ENCODE data around the gene CADM2.

Gene CADM2

DNA sequence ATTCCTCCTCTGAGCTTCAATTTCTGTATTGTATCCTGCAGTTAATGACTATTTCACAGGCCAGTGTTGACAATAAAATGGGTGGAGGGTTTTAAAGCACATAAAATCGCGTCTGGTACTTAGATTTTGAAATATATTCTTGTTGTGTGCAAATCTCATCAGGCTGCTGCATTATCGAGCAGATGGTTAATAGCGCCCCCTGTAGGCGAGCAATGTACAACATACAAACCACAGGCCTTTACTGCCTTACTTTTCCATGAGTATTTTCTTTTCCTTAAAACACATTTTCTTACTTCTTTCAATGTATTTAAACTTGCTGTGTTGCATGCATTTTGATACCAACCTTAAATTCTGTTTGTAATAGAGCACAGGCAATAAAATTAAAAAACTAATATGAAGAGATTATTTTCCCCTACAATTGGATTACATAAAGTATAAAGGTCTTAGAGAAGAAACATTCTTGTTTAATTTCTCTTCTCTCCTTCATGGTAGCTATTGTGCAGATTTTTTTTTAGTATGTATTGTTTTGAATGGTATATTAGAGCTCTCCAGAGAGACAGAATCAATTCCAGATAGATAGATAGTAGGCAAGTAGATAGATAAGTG, 608.4 kb downstream of the CADM2 start:
- no peaks in the 10 kb centered on the region for H3K36me3 Mint-ChIP-seq
- ATAC-seq (replicated peaks), result peak; percentile 57 to 58
- H3K27me3 Mint-ChIP-seq, result no peaks in the 10 kb centered on the region
- H3K4me1 Mint-ChIP-seq, result no peaks in the 10 kb centered on the region
- H3K27ac Mint-ChIP-seq, result no peak overlapping the region
- no peak overlapping the region for H3K4me3 Mint-ChIP-seq
- no peak for DNase-seq
- no peaks in the 10 kb centered on the region for H3K9me3 Mint-ChIP-seq

DNA sequence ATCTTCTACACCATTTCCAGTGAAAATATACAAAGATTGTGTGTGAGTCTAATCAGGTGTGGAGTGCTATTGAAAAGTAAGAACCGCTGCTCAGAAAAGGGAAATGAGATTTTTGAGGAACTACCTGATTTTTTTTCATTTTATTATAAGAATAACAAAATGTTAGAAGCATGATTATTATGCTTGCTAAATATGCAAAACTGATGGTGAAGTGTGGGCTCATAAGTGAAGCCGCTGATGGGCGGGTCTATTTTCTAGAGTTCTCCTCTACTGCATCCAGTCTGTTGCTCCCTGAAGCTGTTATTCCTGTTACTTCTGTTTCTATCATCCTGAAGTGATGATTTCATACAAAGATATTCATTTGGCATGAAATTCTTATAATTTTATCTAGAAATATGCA, 612.0 kb downstream of the CADM2 start:
- DNase-seq, result no peak
- no peaks in the 10 kb centered on the region for H3K9me3 Mint-ChIP-seq
- no peak overlapping the region for H3K4me3 Mint-ChIP-seq
- H3K36me3 Mint-ChIP-seq, result no peaks in the 10 kb centered on the region
- no peak overlapping the region for H3K27ac Mint-ChIP-seq
- H3K27me3 Mint-ChIP-seq, result no peaks in the 10 kb centered on the region
- ATAC-seq (replicated peaks), result peak; percentile 38 to 57
- no peaks in the 10 kb centered on the region for H3K4me1 Mint-ChIP-seq

DNA sequence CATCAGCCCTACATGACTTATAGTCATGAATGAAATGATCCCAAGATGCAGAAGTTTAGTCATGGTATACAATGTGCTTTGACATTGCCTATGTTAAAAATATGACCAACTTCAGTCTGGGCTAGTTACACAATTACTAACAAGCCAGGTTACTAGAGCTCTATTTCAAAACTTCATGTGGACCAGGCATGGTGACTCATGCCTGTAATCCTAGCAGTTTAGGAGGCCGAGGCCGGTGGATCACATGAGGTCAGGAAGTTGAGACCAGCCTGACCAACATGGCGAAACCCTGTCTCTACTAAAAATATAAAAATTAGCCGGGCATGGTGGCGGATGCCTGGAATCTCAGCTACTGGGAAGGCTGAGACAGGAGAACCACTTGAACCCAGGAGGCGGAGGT, 613.0 kb downstream of the CADM2 start:
- Mint-ChIP-seq H3K9me3 (no peaks in the 10 kb centered on the region), H3K27ac (no peak overlapping the region), H3K36me3 (no peaks in the 10 kb centered on the region), H3K4me1 (no peaks in the 10 kb centered on the region), H3K4me3 (no peak overlapping the region), H3K27me3 (no peaks in the 10 kb centered on the region)
- no peak for ATAC-seq (replicated peaks)
- no peak for DNase-seq

DNA sequence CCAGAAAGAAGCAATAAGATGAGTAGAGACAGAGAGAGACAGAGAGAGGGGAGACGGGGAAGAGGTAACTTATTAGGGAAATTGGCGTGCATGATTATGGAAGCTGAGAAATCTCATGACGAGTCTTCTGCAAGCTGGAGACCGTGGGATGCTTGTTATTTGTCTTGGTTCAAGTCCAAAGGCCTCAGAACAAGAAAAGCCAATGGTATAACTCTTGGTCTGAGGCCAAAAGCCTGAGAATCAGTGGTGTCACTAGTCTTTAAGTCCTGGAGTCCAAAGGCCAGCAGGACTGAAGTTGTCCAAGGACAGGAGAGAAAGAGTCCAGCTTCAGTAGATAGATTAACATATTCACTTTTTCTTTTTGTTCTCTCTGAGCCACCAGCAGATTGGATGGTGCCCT, 613.6 kb downstream of the CADM2 start:
- ATAC-seq (replicated peaks) (no peak), DNase-seq (no peak)

DNA sequence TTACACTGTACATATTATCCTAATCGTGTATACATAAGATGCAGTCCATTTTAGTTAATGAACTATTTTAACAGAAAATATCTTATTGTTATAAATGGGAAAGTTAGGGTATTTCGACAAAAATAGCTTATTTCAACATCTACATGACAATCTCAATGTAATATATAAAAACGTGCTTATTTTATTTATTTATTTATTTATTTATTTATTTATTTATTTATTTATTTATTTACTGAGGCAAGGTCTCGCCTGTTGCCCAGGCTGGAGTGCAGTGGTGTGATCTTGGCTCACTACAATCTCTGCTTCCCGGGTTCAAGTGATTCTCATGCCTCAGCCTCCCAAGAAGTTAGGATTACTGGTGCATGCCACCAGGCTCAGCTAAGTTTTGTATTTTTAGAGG, 614.2 kb downstream of the CADM2 start:
- Mint-ChIP-seq H3K4me3 (no peak overlapping the region), H3K36me3 (no peaks in the 10 kb centered on the region), H3K9me3 (no peaks in the 10 kb centered on the region), H3K27ac (no peak overlapping the region), H3K4me1 (no peaks in the 10 kb centered on the region), H3K27me3 (no peaks in the 10 kb centered on the region)
- ATAC-seq (replicated peaks) (no peak), DNase-seq (no peak)

More for the DNA sequence above, 613.6 kb downstream of the CADM2 start:
- no peaks in the 10 kb centered on the region for H3K36me3 Mint-ChIP-seq
- no peaks in the 10 kb centered on the region for H3K4me1 Mint-ChIP-seq
- no peak overlapping the region for H3K4me3 Mint-ChIP-seq
- H3K27ac Mint-ChIP-seq, result no peak overlapping the region
- no peaks in the 10 kb centered on the region for H3K27me3 Mint-ChIP-seq
- H3K9me3 Mint-ChIP-seq, result no peaks in the 10 kb centered on the region

DNA sequence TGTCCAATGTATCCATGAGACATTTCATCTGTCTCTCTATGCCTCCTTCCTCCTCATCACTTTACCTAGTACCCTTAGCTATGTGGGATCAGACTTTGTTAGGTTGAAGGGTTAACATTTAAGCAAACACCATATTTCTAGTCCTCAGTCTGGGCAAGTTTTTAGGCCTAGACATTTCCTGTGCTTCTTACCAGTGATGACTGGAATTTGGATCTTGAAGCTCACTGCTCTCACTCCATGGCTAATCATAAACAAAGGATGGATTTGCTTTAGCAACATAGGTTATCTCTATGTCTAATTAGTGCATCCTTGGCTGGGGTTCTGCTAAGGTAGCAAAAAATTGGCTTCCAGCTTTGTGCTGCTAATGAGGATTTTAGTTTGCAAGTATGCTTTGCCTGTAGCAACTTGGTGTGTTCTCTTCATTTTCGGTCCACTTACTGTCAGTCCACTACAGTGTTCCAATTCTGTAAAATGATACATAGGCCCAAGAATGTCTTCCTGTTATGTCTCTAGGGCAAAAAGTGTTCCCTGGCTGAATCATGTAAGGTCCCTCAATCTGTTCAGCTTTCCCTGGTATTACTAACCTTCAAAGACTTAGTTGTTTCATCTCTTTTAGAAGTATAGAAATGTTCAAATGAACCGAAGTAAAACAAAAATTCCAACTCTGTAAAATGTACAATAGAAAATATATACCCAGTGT, 615.4 kb downstream of the CADM2 start:
- Mint-ChIP-seq H3K36me3 (no peaks in the 10 kb centered on the region), H3K4me1 (no peaks in the 10 kb centered on the region), H3K9me3 (no peaks in the 10 kb centered on the region), H3K27me3 (no peaks in the 10 kb centered on the region), H3K27ac (no peak overlapping the region), H3K4me3 (no peak overlapping the region)
- ATAC-seq (replicated peaks) (no peak), DNase-seq (no peak)

DNA sequence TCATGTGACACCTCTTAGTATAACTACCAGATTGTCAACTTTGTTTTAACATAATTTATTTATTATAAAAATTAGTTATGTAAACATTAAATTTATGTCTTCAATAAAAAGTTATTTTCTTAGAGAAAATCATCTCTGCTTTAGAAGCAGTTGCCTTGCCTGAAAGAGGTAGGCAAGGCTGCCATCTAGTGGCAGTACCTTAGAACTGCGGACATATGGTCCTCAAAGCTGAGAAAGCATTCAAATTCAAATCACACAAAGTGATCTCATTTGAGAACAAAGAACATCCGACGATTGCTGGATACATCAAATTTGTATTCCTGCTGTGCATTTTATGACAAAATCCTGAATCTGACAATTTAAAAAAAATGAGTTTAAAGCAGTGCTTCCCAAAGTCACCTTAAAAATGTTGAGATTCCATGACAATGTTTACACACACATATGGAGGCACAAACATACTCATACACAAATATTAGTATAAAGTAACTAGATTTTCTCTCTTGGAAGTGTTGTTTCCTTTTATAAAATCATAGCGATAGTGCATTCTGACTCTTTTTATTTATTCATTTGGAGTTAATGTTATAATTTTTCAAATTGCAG, 617.4 kb downstream of the CADM2 start:
- Mint-ChIP-seq H3K4me1 (no peaks in the 10 kb centered on the region), H3K9me3 (no peaks in the 10 kb centered on the region), H3K36me3 (no peaks in the 10 kb centered on the region), H3K27me3 (no peaks in the 10 kb centered on the region), H3K4me3 (no peak overlapping the region), H3K27ac (no peak overlapping the region)
- ATAC-seq (replicated peaks), result no peak
- DNase-seq, result peak; percentile 24

DNA sequence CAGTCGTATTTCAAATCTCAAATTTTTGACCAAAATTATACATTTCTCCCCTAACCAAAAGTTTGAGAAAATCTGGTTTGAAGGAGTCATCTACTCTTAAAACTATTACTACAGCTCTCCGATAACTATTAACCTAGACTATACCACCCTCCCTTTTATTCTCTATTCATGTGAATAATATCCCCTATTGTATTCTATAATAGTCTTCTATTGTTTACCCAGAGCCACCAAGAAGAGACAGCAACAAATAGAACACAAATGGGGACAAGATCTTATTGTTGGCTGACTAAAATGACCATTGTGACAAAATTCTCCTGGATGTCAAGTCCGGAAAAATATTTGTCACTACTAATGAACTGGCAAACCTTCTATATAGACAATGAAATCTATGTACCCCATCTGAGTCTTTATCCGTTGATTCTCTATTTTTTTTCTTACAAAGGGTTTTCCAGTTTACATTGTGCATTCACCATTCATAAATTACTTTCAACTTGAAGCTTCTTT, 618.0 kb downstream of the CADM2 start:
- H3K4me3 Mint-ChIP-seq, result no peak overlapping the region
- no peaks in the 10 kb centered on the region for H3K9me3 Mint-ChIP-seq
- H3K36me3 Mint-ChIP-seq, result no peaks in the 10 kb centered on the region
- no peaks in the 10 kb centered on the region for H3K27me3 Mint-ChIP-seq
- no peak for DNase-seq
- H3K27ac Mint-ChIP-seq, result no peak overlapping the region
- ATAC-seq (replicated peaks), result no peak
- no peaks in the 10 kb centered on the region for H3K4me1 Mint-ChIP-seq

DNA sequence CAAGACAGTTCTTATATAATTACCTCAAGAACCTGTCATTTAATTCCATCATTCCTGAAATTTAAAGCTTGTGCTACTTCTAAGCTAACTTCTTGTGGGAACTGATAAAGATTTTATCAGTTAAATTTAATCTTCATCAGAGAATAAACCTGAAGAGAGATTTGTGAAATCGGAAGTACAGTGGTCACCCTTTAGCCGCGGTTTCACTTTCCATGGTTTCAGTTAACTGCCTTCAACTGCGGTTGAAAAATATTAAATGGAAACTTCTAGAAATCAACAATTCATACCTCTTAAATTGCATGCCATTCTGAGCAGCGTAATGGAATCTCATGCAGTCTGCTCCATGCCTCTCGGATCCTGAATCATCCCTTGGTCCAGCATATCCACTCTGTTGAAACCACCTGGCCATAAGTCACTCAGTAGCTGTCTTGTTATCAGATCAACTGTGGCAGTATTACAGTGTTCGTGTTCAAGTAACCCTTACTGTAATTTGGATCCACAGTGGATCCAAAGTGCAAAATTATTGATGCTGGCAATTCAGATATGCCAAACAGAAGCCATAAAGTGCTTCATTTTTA, 626.1 kb downstream of the CADM2 start:
- H3K27ac Mint-ChIP-seq, result no peak overlapping the region
- no peaks in the 10 kb centered on the region for H3K36me3 Mint-ChIP-seq
- H3K27me3 Mint-ChIP-seq, result no peaks in the 10 kb centered on the region
- no peaks in the 10 kb centered on the region for H3K9me3 Mint-ChIP-seq
- DNase-seq (no peak), ATAC-seq (replicated peaks) (peak; percentile 56 to 71)
- no peak overlapping the region for H3K4me3 Mint-ChIP-seq
- H3K4me1 Mint-ChIP-seq, result no peaks in the 10 kb centered on the region

DNA sequence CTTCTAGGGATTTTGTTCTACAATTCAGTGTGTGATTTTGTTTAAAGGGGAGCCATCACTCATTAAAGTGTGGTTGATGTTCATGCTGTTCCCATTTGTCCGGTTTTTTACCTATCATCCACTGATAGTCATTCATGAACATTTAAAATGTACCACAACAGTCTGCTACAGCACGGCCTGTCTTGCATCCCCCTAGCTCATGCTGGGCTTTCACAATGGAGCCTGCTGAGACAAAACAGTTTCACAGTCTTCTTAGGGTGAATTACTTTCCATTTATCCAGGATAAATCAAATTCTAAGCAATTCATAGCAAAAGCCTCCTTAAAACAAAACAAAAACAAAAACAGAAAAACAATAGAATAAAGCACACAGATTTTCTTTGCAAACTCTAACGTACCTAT, 627.2 kb downstream of the CADM2 start:
- no peaks in the 10 kb centered on the region for H3K9me3 Mint-ChIP-seq

DNA sequence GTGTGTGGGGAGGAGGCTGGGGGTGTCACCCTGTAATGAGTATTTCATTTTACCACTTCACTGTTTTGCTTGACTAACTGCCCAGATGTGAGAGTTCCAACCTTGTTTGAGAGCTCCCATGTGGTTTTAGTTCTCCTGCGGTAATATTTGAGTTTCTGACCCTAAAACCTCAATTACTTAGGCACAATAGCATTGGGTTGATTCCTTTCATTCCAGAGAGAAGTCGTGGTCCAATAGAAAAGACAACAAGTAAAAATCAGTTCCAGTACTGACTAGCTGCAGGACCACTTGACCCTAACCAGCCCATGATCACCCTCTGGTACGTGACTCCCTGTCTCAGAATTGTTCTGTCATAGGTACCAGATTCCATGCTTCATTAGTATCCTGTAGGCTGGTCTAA, 630.4 kb downstream of the CADM2 start:
- Mint-ChIP-seq H3K27me3 (no peaks in the 10 kb centered on the region), H3K9me3 (no peaks in the 10 kb centered on the region), H3K36me3 (no peaks in the 10 kb centered on the region), H3K27ac (no peak overlapping the region), H3K4me3 (no peak overlapping the region), H3K4me1 (no peaks in the 10 kb centered on the region)
- ATAC-seq (replicated peaks), result peak in 1 of 2 donors; percentile 16
- DNase-seq, result no peak

More for the DNA sequence above, 627.2 kb downstream of the CADM2 start:
- no peaks in the 10 kb centered on the region for H3K36me3 Mint-ChIP-seq
- ATAC-seq (replicated peaks) (no peak), DNase-seq (no peak)
- no peak overlapping the region for H3K4me3 Mint-ChIP-seq
- no peaks in the 10 kb centered on the region for H3K4me1 Mint-ChIP-seq
- no peak overlapping the region for H3K27ac Mint-ChIP-seq
- no peaks in the 10 kb centered on the region for H3K27me3 Mint-ChIP-seq

DNA sequence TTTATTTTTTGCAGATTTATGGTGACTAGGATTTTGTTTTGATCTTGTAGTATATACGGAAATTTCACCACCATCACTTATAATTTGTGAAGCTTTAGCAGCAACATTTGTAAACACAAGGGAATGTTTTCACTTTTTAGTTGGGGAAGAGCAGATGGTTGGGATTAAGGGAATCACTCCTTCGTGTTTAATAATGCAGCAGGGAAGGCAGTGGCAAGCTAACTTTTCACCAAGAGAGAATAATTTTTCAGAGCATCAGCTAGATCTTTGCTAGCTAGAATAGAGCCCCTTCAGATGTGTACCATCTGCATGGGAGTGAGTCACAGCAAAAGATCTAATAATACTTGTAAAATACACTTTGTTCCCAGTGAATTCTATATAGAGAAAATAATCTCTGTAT, 632.7 kb downstream of the CADM2 start:
- Mint-ChIP-seq H3K27me3 (no peaks in the 10 kb centered on the region), H3K4me1 (no peaks in the 10 kb centered on the region), H3K27ac (no peak overlapping the region), H3K4me3 (no peak overlapping the region), H3K36me3 (no peaks in the 10 kb centered on the region), H3K9me3 (no peaks in the 10 kb centered on the region)
- ATAC-seq (replicated peaks) (no peak), DNase-seq (no peak)

DNA sequence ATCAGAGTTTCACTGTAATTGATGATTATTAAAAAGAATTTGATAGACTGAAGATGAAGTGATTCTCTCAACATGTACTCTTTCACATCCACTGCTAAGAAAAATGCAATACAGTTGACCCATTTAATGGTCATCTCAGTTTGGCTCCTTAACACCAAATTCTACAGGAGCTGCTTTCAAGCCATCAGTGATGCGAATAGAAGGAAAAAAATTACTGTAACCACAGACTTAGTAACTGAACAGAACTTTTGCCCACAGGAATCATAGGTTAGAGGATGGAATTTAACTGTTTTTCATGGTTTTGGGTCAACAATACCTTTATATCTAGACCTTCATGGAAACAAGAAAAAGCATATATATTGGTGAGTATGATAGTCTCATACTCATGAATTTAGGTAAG, 633.5 kb downstream of the CADM2 start:
- DNase-seq, result no peak

DNA sequence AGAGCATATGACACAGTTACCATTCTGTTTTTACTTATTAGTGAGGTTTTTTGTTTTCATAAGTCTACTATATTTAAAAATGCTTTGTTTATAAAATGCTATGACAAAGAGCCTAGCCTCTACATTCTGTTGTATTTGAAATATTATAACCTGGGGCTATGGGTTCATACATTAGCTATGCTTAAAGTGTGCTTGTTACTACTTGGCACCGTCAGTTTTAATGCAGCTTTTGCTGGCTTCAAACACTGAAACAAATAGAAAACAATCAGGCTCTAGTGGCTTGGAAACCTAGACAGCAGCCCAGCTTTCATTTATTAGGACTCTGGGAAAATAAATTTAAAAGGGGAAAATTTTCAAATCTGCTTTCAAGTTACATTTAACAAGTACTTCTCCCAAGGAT, 635.9 kb downstream of the CADM2 start:
- Mint-ChIP-seq H3K36me3 (no peaks in the 10 kb centered on the region), H3K9me3 (no peaks in the 10 kb centered on the region), H3K4me3 (no peak overlapping the region), H3K27ac (no peak overlapping the region), H3K4me1 (no peaks in the 10 kb centered on the region), H3K27me3 (no peaks in the 10 kb centered on the region)
- DNase-seq, result no peak
- no peak for ATAC-seq (replicated peaks)

More for the DNA sequence above, 633.5 kb downstream of the CADM2 start:
- Mint-ChIP-seq H3K4me1 (no peaks in the 10 kb centered on the region), H3K36me3 (no peaks in the 10 kb centered on the region), H3K27ac (no peak overlapping the region), H3K4me3 (no peak overlapping the region), H3K9me3 (no peaks in the 10 kb centered on the region), H3K27me3 (no peaks in the 10 kb centered on the region)
- ATAC-seq (replicated peaks), result no peak

DNA sequence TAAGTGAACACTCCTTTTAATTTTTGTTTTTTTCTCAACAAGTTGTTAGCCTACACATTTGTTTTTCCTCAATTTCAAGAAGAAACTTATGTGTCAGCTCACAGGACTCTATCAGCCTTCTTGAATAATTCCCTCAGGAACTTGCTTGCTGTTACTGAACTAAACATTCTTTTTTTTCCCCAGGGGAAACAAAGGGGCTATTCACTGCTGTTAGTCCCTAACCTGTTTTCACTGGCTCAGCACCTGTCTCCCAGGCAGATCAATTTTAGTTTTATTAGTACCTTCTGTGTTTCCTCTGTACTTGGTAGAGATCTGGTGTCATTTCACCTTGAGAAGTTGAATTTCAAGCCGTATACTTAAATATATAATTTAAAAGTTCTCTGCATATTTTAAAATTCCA, 644.6 kb downstream of the CADM2 start:
- Mint-ChIP-seq H3K9me3 (no peaks in the 10 kb centered on the region), H3K27ac (no peak overlapping the region), H3K4me3 (no peak overlapping the region), H3K4me1 (no peaks in the 10 kb centered on the region), H3K27me3 (no peaks in the 10 kb centered on the region), H3K36me3 (no peaks in the 10 kb centered on the region)
- no peak for DNase-seq
- no peak for ATAC-seq (replicated peaks)
